Ecto neural progenitor cell (in vitro differentiated cells): Measurements from ENCODE around the gene RAB4B.
"Not testable (repeated sequence)": the region's sequence is repeated elsewhere in the genome, so short reads cannot be mapped to it uniquely, and the experiment has no call there.

Experiments
- DNase-seq: peaks from one replicate; pipeline ENCODE4 v3.0.0-alpha.2; 2018; ENCODE audit warnings: low spot score

RAB4B gene

GRCh38 chr19:40822704-40823553 lies 44.9 kb downstream of the RAB4B start:
- not testable (repeated sequence) for DNase-seq

GRCh38 chr19:40824916-40825315 lies 46.9 kb downstream of the RAB4B start:
- not testable (repeated sequence) for DNase-seq

GRCh38 chr19:40825460-40826095 lies 47.5 kb downstream of the RAB4B start:
- DNase-seq: not testable (repeated sequence)

GRCh38 chr19:40826312-40826698 lies 48.3 kb downstream of the RAB4B start:
- not testable (repeated sequence) for DNase-seq

GRCh38 chr19:40826699-40827385 lies 48.8 kb downstream of the RAB4B start:
- DNase-seq: not testable (repeated sequence)

GRCh38 chr19:40827386-40828247 lies 49.6 kb downstream of the RAB4B start:
- no peak for DNase-seq

- no peak for DNase-seq
These were observed 51.2 kb downstream of the RAB4B start for GRCh38 chr19:40829205-40829604.

GRCh38 chr19:40830741-40831140 lies 52.7 kb downstream of the RAB4B start:
- not testable (repeated sequence) for DNase-seq

GRCh38 chr19:40831502-40832430 lies 53.7 kb downstream of the RAB4B start:
- DNase-seq: no peak

- not testable (repeated sequence) for DNase-seq
These were observed 54.4 kb downstream of the RAB4B start for GRCh38 chr19:40832431-40832790.

GRCh38 chr19:40833728-40834533 lies 55.9 kb downstream of the RAB4B start:
- DNase-seq: not testable (repeated sequence)

- no peak for DNase-seq
These were observed 58.8 kb downstream of the RAB4B start for GRCh38 chr19:40836754-40837429.

- not testable (repeated sequence) for DNase-seq
These were observed 60.4 kb downstream of the RAB4B start for GRCh38 chr19:40838477-40838876.

GRCh38 chr19:40842012-40842411 lies 64.0 kb downstream of the RAB4B start:
- DNase-seq: not testable (repeated sequence)

- not testable (repeated sequence) for DNase-seq
These were observed 65.1 kb downstream of the RAB4B start for GRCh38 chr19:40842997-40843652.

GRCh38 chr19:40843653-40844052 lies 65.6 kb downstream of the RAB4B start:
- not testable (repeated sequence) for DNase-seq
